Bronchial epithelial cell (primary cell): Measurements from ENCODE around the gene KCTD15. TPM values are rescaled to one million over a fixed set of nuclear protein-coding genes. Genes with fewer than 3 reads are reported as not detected.

Experiments
- DNase-seq: peaks from one replicate; pipeline ENCODE4 v3.0.0-alpha.2; 2010; ENCODE audit warnings: low read depth
- FAIRE-seq: peaks from 2 replicates; lab custom pipeline; 2011; peaks lifted over from hg19 to GRCh38; lab: Jason Lieb, UNC
- H3K27me3 ChIP-seq: 2 replicates; pipeline ENCODE4 v1.5.1; 2011; ENCODE audit warnings: low read length; ENCODE audit not compliant: control insufficient read depth, insufficient read depth
- H3K36me3 ChIP-seq: 2 replicates; pipeline ENCODE4 v1.5.1; 2011; ENCODE audit warnings: low read length; ENCODE audit not compliant: control insufficient read depth, insufficient read depth
- H3K4me3 ChIP-seq: 2 replicates; pipeline ENCODE4 v1.5.1; 2011; ENCODE audit warnings: mild to moderate bottlenecking, low read depth, low read length, control low read depth
- total RNA-seq: library from RNA; depleted of rRNA; stranded (reverse); fragments of >200 nt; gene quantifications from 2 replicates; pipeline ENCODE4 v1.2.1, GENCODE V29; 2014
- TF ChIP-seq, protein P1 (sequence below): IDR thresholded peaks from 2 replicates; pipeline ENCODE4 v1.5.1; 2011; ENCODE audit warnings: mild to moderate bottlenecking, moderate library complexity, low read length, control low read depth, inconsistent platforms; ENCODE audit not compliant: insufficient read depth, severe bottlenecking

The KCTD15 gene
- total RNA-seq, 1 donor from 2014 or later = 79.5 TPM

DNA sequence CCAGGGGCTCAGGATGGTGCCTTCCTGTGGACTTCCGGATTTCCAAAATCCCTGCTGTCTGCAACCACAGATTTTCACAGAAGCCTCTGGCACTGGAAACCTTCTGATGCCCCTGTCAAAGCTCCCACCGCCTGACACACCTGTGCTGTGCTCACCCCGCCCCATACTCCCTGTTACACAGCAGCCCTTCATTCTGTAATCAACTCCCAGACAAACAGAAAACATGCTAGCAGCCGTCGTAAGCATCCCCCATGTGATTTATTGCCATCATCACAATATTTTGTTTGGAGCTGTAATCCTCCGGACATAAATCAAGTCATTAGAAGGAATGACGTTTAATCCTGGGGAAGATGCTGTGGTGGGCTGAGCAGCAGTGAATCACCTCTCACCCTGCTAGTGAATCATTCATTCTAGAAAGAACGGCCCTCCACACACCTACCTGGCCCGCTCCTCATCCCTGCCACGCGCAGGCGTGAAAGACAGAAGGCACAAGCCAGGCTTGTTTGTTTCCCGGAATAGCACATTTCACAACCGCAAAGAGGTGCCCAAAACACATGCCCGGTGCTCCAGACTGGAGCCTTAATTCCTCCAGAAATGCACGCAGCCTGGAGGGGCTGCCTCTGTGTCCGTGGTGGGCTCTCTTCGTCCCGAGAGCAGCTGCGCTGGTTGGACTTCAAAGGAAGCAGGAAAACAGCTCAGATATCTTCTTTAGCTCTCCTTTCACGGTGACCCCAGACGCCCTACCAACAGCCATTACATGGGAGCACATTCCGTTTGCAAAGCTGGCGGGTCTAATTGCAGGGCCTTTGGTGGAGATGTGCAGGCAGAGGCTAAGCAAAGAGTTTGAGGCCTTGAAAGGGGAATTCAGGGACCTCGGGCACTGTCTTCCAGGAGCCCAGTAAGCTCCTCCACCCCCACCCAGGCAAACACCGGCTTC lies 41.3 kb upstream of the KCTD15 start:
- Histone ChIP-seq H3K4me3 (no peak overlapping the region), H3K36me3 (no peaks in the 10 kb centered on the region), H3K27me3 (no peaks in the 10 kb centered on the region)
- DNase-seq = no peak
- no peak for FAIRE-seq
- TF ChIP-seq, protein P1, sequence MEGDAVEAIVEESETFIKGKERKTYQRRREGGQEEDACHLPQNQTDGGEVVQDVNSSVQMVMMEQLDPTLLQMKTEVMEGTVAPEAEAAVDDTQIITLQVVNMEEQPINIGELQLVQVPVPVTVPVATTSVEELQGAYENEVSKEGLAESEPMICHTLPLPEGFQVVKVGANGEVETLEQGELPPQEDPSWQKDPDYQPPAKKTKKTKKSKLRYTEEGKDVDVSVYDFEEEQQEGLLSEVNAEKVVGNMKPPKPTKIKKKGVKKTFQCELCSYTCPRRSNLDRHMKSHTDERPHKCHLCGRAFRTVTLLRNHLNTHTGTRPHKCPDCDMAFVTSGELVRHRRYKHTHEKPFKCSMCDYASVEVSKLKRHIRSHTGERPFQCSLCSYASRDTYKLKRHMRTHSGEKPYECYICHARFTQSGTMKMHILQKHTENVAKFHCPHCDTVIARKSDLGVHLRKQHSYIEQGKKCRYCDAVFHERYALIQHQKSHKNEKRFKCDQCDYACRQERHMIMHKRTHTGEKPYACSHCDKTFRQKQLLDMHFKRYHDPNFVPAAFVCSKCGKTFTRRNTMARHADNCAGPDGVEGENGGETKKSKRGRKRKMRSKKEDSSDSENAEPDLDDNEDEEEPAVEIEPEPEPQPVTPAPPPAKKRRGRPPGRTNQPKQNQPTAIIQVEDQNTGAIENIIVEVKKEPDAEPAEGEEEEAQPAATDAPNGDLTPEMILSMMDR = no peak

DNA sequence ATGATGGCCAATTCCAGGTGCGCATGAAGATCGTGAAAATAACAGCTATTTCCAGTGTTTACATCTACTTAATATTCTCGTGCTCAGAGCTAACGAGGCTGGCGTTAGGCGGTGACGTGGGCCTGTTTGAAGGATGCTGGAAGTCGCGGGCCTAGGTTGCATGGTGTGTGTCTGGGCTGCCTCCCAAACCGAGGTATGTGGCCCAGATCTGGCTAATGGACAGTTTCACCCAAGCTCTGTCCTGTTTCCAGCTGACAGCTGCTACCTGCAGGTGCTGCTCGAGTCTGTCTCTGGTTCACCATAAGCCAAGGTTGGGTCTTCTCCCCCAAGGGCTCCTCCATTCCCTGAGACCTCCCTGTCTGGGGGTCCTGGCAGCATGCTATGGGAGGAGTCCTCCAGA lies 40.5 kb upstream of the KCTD15 start:
- TF ChIP-seq, protein P1 = no peak
- DNase-seq (no peak), FAIRE-seq (no peak)
- no peak overlapping the region for H3K4me3 ChIP-seq
- H3K27me3 ChIP-seq = no peaks in the 10 kb centered on the region
- no peaks in the 10 kb centered on the region for H3K36me3 ChIP-seq

DNA sequence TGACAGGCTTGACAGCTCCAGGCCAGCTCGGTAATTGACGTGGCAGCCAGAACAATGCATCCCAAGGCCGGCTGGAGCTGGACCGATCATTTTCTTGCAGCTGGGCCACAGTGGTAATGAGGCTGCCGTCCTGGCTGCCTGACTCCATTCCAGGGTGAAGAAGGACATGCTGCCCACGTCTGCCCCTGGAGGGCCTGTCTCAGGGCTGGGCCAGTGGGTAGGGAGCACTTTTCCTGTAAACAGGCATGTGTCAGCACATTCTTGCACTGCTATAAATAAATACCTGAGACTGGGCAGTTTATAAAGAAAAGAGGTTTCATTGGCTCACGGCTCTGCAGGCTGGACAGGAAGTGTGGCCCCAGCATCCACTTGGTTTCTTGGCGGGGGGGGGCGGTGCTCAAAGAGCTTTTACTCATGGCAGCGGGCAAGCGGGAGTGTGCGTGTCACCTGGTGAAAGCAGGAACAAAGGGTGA lies 38.1 kb upstream of the KCTD15 start:
- Histone ChIP-seq H3K4me3 (no peak overlapping the region), H3K36me3 (no peaks in the 10 kb centered on the region), H3K27me3 (no peaks in the 10 kb centered on the region)
- TF ChIP-seq, protein P1 = no peak
- FAIRE-seq = no peak
- DNase-seq = peak; percentile 66

DNA sequence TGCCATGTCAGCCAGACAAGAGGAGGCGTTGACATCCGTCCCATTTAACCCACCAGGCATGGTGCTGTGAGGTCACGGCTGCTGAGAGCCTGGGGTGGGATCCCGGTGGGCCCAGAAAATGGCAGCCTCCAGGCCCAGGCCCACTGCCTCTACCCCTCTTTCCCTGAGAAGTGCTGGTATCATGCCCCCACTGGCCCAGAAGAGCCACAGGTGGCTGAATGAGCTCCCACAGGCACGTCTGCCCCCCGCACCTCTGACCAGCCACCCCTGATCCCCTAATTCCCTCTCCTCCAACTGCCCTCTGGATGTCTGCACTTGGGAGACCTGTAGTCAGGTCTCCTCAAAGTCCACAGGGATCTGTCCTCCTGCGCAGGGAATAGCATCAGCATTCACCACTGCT lies 37.3 kb upstream of the KCTD15 start:
- DNase-seq = no peak
- TF ChIP-seq, protein P1 = no peak
- no peaks in the 10 kb centered on the region for H3K36me3 ChIP-seq
- no peak overlapping the region for H3K4me3 ChIP-seq
- H3K27me3 ChIP-seq = no peaks in the 10 kb centered on the region
- FAIRE-seq = no peak

DNA sequence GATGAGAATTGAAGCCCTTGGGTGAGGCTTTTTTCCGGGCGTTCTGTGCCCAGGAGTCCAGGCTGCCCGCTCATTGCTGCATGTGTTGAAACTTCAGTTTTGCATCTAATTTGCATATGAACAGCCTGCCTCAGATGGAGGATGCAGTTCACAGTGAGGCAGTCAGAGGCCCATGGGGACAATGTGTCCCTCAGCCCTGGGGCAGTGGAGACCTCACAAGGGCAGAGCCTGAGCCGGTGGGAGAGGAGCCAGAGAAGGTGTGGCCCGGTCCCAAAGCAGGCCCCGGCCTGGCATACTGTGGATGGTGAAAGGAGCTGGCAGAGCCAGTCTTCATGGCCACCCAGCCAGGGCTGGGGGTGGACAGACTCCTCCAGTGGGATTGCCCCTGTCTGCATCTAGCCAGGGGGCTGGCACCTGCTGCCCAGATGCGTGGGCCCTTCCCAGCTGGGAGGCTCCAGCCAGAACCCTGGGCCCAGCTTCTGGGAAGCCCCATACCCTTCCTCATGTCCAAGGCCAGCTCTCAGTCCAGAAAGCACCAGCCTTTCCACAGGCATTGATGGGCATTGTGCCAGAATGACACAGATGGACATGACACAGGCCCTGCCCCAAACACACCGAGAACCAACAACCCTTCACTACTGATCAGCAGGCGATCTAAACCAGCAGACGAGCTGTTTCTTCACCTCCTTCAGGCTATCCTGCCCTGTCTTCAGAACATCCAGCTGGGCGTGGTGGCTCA lies 32.9 kb upstream of the KCTD15 start:
- no peaks in the 10 kb centered on the region for H3K27me3 ChIP-seq

More for the DNA sequence above, 32.9 kb upstream of the KCTD15 start:
- no peak overlapping the region for H3K4me3 ChIP-seq
- H3K36me3 ChIP-seq = no peaks in the 10 kb centered on the region
- DNase-seq = no peak
- TF ChIP-seq, protein P1 = no peak
- FAIRE-seq = peak; percentile 75
